Epithelial cell of esophagus (primary cell): ENCODE data around the gene ST8SIA2.

Experiments
- DNase-seq: peaks from one replicate; pipeline ENCODE4 v3.0.0; 2010; ENCODE audit warnings: low read depth
- H3K4me3 ChIP-seq: 2 replicates; pipeline ENCODE4 v1.5.1; 2011; ENCODE audit warnings: mild to moderate bottlenecking, low read length, control low read depth
- CTCF ChIP-seq: IDR thresholded peaks from 2 replicates; pipeline ENCODE4 v1.5.1; 2011; ENCODE audit warnings: low read depth, mild to moderate bottlenecking, low read length, control low read depth, inconsistent platforms; ENCODE audit not compliant: insufficient read depth; ENCODE audit errors: missing control alignments

ST8SIA2 gene

GRCh38 chr15:92395098-92395635, 1.5 kb downstream of the ST8SIA2 start:
- TF ChIP-seq CTCF = no peak
- DNase-seq = no peak
- no peak overlapping the region for H3K4me3 ChIP-seq

- H3K4me3 ChIP-seq = no peak overlapping the region
- no peak for DNase-seq
- TF ChIP-seq CTCF = no peak
Measured at GRCh38 chr15:92399271-92399950, 5.7 kb downstream of the ST8SIA2 start.

- no peak overlapping the region for H3K4me3 ChIP-seq
- no peak for DNase-seq
- no peak for TF ChIP-seq CTCF
Measured at GRCh38 chr15:92400573-92400972, 6.9 kb downstream of the ST8SIA2 start.

GRCh38 chr15:92400980-92401787, 7.5 kb downstream of the ST8SIA2 start:
- TF ChIP-seq CTCF = no peak
- DNase-seq = no peak
- H3K4me3 ChIP-seq = no peak overlapping the region

- DNase-seq = no peak
- no peak overlapping the region for H3K4me3 ChIP-seq
- TF ChIP-seq CTCF = no peak
Measured at GRCh38 chr15:92402751-92403150, 9.1 kb downstream of the ST8SIA2 start.

- DNase-seq = no peak
- TF ChIP-seq CTCF = no peak
- no peak overlapping the region for H3K4me3 ChIP-seq
Measured at GRCh38 chr15:92405942-92406341, 12.3 kb downstream of the ST8SIA2 start.
